Mammary epithelial cell (primary cell): Measurements from ENCODE around the gene RHCE.
"Not testable (repeated sequence)": the region's sequence is repeated elsewhere in the genome, so short reads cannot be mapped to it uniquely, and the experiment has no call there.

ENCODE experiments used
- CTCF ChIP-seq, 2 donors: IDR thresholded peaks in 1 of 2; conservative IDR thresholded peaks in 1 of 2; 2 replicates each; pipeline ENCODE4 v1.5.1; 2011 to 2012; ENCODE audit warnings: inconsistent platforms in 2 of 2, low read length in 2 of 2, mild to moderate bottlenecking in 2 of 2, control low read depth in 1 of 2, low read depth in 1 of 2; ENCODE audit not compliant: insufficient read depth in 1 of 2; ENCODE audit errors: extremely low read depth in 1 of 2
- EZH2 ChIP-seq: IDR thresholded peaks from 2 replicates; pipeline ENCODE4 v1.6.1; 2012; ENCODE audit warnings: low read length, inconsistent platforms, borderline replicate concordance

- TF ChIP-seq CTCF (conservative IDR thresholded peaks at IDR 0.05 in 1 of 2, IDR thresholded peaks at IDR 0.05 in 1 of 2; ENCODE audit: extremely low read depth in 1 of 2, insufficient read depth in 1 of 2, low read depth in 1 of 2, low read length in 2 of 2); EZH2: not testable (repeated sequence)
These were observed 14.8 kb downstream of the RHCE start for GRCh38 chr1:25405731-25406305.
